ENCODE data around the gene CELA2A.

The CELA2A gene

DNA sequence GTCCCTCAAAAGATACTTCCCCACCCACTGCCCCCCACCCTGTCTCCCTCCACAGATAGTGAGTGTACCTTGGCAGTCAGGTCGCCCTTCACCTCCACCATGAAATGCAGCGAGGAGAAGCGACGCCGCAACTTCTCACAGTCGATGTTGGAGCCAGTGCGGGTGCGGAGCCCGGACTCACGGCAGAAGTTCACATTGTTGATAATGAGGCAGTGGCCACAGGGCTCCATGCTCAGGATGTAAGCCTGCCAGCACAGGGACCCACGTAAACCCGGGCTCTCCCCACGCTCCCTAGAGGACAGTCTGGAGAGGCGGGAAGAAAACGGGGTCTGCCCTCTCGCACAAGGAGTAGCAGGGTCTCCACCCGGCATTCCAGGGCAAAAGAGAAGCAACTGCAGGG lies 50.3 kb downstream of the CELA2A start:
- DNase-seq: no peak
- Histone ChIP-seq H3K27me3 (ENCODE audit: insufficient read depth, low read depth, severe bottlenecking) (no peaks in the 10 kb centered on the region), H3K4me3 (ENCODE audit: low read depth, low read length) (no peak overlapping the region), H3K9me3 (ENCODE audit: severe bottlenecking) (no peaks in the 10 kb centered on the region), H3K27ac (no peak overlapping the region), H3K36me3 (peaks cover 9% of the 10 kb centered on the region)
- TF ChIP-seq, protein P1, sequence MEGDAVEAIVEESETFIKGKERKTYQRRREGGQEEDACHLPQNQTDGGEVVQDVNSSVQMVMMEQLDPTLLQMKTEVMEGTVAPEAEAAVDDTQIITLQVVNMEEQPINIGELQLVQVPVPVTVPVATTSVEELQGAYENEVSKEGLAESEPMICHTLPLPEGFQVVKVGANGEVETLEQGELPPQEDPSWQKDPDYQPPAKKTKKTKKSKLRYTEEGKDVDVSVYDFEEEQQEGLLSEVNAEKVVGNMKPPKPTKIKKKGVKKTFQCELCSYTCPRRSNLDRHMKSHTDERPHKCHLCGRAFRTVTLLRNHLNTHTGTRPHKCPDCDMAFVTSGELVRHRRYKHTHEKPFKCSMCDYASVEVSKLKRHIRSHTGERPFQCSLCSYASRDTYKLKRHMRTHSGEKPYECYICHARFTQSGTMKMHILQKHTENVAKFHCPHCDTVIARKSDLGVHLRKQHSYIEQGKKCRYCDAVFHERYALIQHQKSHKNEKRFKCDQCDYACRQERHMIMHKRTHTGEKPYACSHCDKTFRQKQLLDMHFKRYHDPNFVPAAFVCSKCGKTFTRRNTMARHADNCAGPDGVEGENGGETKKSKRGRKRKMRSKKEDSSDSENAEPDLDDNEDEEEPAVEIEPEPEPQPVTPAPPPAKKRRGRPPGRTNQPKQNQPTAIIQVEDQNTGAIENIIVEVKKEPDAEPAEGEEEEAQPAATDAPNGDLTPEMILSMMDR (IDR thresholded peaks at IDR 0.05; ENCODE audit: low read depth, low read length): no peak

DNA sequence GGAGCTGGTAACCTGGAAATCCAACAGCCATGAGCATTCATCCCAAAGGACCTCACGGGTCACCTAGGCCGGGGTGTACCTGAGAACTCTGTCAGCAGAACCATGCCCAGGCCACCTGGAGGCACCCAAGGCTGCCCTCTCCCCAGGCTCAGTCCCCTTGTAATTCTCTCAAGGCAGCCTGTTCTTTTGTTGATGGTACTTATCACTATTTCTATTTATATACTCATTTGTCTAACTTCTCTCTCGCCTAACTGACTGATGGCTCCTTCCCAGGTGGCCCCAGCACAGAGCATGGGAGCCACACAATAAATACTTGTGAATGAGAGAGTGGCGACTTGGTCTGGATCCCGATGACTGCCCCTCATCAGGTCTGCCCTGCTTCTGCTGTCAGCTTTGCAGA lies 50.7 kb downstream of the CELA2A start:
- TF ChIP-seq, protein P1 (IDR thresholded peaks at IDR 0.05; ENCODE audit: low read depth, low read length): no peak
- no peak overlapping the region for H3K4me3 ChIP-seq (ENCODE audit: low read depth, low read length)
- no peak for DNase-seq
- no peaks in the 10 kb centered on the region for H3K27me3 ChIP-seq (ENCODE audit: insufficient read depth, low read depth, severe bottlenecking)
- H3K9me3 ChIP-seq (ENCODE audit: severe bottlenecking): no peaks in the 10 kb centered on the region
- H3K27ac ChIP-seq: no peak overlapping the region
- H3K36me3 ChIP-seq: peaks cover 9% of the 10 kb centered on the region

DNA sequence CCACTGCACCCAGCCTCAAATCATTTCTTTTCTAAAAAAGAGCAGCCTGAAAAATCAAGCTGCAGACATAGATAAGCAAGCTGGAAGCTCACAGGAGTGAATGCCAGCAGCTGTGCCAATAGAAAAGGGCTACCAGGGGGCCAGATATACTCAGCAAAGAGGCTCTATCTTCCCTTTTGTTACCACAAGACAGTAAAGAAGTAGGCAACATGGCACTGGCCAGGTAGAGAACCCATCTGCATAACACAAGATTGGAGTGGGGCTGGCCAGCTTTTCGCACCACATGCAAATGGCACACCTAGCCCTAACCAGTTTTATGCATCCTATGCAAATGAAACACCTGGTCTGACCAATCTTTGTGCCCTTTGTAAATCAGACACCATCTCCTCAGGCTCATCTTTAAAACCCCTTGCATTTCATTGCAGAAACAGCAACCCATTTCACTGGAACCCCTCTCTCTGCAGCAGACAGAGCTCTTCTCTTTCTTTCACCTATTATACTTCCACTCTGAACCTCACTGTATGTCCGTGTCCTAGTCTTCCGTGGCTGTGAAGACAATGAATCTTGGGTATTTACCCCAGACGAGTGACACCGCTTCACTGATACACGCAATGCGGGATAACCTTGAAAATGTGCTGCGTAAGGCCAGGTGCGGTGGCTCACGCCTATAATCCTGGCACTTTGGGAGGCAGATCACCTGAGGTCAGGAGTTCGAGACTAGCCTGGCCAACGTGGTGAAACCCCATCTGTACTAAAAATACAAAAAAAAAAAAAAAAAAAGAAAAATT lies 52.4 kb downstream of the CELA2A start:
- Histone ChIP-seq H3K27ac (no peak overlapping the region), H3K4me3 (ENCODE audit: low read depth, low read length) (no peak overlapping the region), H3K9me3 (ENCODE audit: severe bottlenecking) (no peaks in the 10 kb centered on the region), H3K27me3 (ENCODE audit: insufficient read depth, low read depth, severe bottlenecking) (no peaks in the 10 kb centered on the region), H3K36me3 (peaks cover 7% of the 10 kb centered on the region)
- TF ChIP-seq, protein P1 (IDR thresholded peaks at IDR 0.05; ENCODE audit: low read depth, low read length): no peak
- no peak for DNase-seq

DNA sequence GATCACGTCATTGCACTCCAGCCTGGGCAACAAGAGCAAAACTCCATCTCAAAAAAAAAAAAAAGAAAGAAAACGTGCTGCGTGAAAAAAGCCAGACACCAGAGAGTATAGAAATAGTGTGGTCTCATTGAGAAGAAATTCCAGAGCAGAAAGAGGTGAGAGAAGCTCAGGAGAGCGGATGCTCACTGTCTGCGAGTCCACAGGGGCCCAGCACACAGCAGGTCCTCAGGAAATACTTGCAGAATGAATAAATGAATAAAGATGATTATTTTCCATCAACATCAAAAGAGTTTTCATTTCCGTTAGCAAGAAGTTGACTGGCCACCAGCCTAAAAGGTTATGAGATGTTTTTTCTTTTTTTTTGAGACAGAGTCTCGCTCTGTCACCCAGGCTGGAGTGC lies 53.1 kb downstream of the CELA2A start:
- Histone ChIP-seq H3K27ac (no peak overlapping the region), H3K36me3 (peaks cover 7% of the 10 kb centered on the region), H3K4me3 (ENCODE audit: low read depth, low read length) (no peak overlapping the region), H3K9me3 (ENCODE audit: severe bottlenecking) (no peaks in the 10 kb centered on the region), H3K27me3 (ENCODE audit: insufficient read depth, low read depth, severe bottlenecking) (no peaks in the 10 kb centered on the region)
- no peak for DNase-seq
- TF ChIP-seq, protein P1 (IDR thresholded peaks at IDR 0.05; ENCODE audit: low read depth, low read length): no peak

DNA sequence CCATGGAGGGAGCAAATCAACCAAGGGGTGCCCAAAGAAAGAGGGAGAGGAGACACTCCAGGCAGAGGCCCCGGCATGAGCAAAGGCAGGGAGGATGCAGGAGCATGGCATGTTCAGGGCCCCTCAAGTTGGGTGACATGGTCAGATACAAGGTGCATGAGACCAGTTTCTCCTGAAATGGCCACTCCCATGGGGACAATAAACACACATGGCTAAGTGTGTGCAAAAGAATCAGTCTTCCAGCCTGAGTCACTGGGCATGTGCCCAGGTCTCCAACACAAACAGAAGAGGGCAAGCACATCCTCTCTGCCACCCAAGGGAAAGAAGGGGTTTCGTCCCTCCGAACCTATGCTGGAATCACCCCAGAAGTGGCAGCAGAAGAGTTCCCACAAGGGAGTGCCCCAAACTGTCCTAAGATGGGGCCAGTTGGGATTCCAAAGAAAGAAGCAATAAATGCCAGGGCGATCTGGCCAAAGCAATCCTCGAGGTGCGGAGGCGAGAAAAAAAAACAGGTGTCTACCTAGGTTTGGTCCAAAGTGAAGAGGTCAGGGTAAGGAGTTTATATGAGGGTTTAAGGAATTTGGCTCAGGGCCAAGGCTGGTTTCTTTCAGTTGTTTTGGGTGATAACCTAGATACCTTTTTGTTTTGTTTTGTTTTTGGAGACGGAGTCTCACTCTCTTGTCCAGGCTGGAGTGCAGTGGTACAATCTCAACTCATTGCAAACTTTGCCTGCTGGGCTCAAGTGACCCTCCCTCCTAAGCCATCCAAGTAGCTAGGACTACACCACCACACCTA lies 54.3 kb downstream of the CELA2A start:
- TF ChIP-seq, protein P1 (IDR thresholded peaks at IDR 0.05; ENCODE audit: low read depth, low read length): no peak
- Histone ChIP-seq H3K4me3 (ENCODE audit: low read depth, low read length) (no peak overlapping the region), H3K27me3 (ENCODE audit: insufficient read depth, low read depth, severe bottlenecking) (no peaks in the 10 kb centered on the region), H3K9me3 (ENCODE audit: severe bottlenecking) (no peaks in the 10 kb centered on the region), H3K36me3 (peaks cover 3% of the 10 kb centered on the region; the same call in 1 of the 2 replicates), H3K27ac (no peak overlapping the region)
- DNase-seq: no peak

Measured in WERI-Rb-1 (cell line).